Transverse colon (tissue), 4 donors: Measurements from ENCODE around the gene MSI2. TPM values are rescaled to one million over a fixed set of nuclear protein-coding genes. Genes with fewer than 3 reads are reported as not detected.

Experiments used
- DNase-seq: peaks from one replicate; pipeline ENCODE4 v3.0.0-alpha.2; 2019
- H3K27ac ChIP-seq, 4 donors: fragments of 200-600 bp; sonication (generic); 2 replicates each; pipeline ENCODE4 v1.5.1; 2016 to 2018; ENCODE audit warnings: inconsistent platforms in 4 of 4
- H3K27me3 ChIP-seq: fragments of 200-600 bp; sonication (generic); 2 replicates; pipeline ENCODE4 v1.5.1; 2017; ENCODE audit warnings: inconsistent platforms
- H3K36me3 ChIP-seq, 4 donors: fragments of 200-600 bp; sonication (generic); 2 replicates each; pipeline ENCODE4 v1.5.1; 2017 to 2019; ENCODE audit warnings: inconsistent platforms in 4 of 4
- H3K4me1 ChIP-seq, 4 donors: fragments of 200-600 bp; sonication (generic); 2 replicates each; pipeline ENCODE4 v1.5.1; 2017 to 2020; ENCODE audit warnings: inconsistent platforms in 4 of 4
- H3K4me3 ChIP-seq, 4 donors: fragments of 200-600 bp; sonication (generic); 1 replicate in 1 of 4; 2 replicates in 3 of 4; pipeline versions ENCODE4 v1.5.1 to v1.6.1; 2017 to 2019; ENCODE audit warnings: inconsistent platforms in 4 of 4
- H3K9me3 ChIP-seq, 2 donors: fragments of 200-600 bp; sonication (generic); 2 replicates each; pipeline ENCODE4 v1.5.1; 2017 to 2019; ENCODE audit warnings: inconsistent platforms in 2 of 2
- EP300 ChIP-seq: sonication (generic); formaldehyde crosslinking; IDR thresholded peaks from one replicate; pipeline ENCODE4 v1.6.1; 2017; ENCODE audit warnings: antibody characterized with exemption, low read depth
- POLR2A ChIP-seq: fragments of 450-650 bp; IDR thresholded peaks from one replicate; pipeline ENCODE4 v1.6.1; 2016; ENCODE audit warnings: antibody characterized with exemption, mild to moderate bottlenecking, moderate library complexity
- POLR2AphosphoS5 ChIP-seq, 3 donors: sonication (generic); formaldehyde crosslinking; IDR thresholded peaks; one replicate each; pipeline ENCODE4 v1.6.1; 2016; ENCODE audit warnings: antibody characterized with exemption in 3 of 3
- WGBS, 2 donors: methylation state at CpG; one replicate each; pipeline ENCODE4 v1.1.5; 2018; ENCODE audit warnings: low coverage in 1 of 2; 5-methylcytosine and 5-hydroxymethylcytosine counted together
- in situ Hi-C, 4 donors: fragments of 200-750 bp; cut with MboI; loops; one replicate each; pipeline versions ENCODE4 v1.15.0 to v1.15.1; 2017; ENCODE audit warnings: low sequenced_read_pairs in 3 of 4, low pct_ligation_motif_present in 1 of 4, low pct_unique_long_range_greater_than_20kb in 1 of 4
- intact Hi-C: fragments of 100-400 bp; cut with DNase I; formaldehyde crosslinking; loops from one replicate; pipeline ENCODE4 v1.15.1; 2023; ENCODE audit warnings: low total_unique reads
- total RNA-seq, 4 donors: library from RNA; depleted of rRNA; stranded (reverse); fragments of >200 nt; gene quantifications; one replicate each; pipeline ENCODE4 v1.1.0, GENCODE V29; 2016
- TF ChIP-seq, protein P1 (sequence below), 5 experiments: fragments of 200-600 bp in 3 of 5; fragments of 450-650 bp in 2 of 5; sonication (generic) in 3 of 5; IDR thresholded peaks; 1 replicate in 2 of 5; 2 replicates in 3 of 5; pipeline ENCODE4 v1.5.1; 2016 to 2017; ENCODE audit warnings: antibody characterized with exemption in 5 of 5, inconsistent platforms in 3 of 5, mild to moderate bottlenecking in 2 of 5, moderate library complexity in 1 of 5

Gene MSI2
- total RNA-seq, 4 donors from 2014 or later = 20.6 to 36.0 (median 29.3) TPM

DNA sequence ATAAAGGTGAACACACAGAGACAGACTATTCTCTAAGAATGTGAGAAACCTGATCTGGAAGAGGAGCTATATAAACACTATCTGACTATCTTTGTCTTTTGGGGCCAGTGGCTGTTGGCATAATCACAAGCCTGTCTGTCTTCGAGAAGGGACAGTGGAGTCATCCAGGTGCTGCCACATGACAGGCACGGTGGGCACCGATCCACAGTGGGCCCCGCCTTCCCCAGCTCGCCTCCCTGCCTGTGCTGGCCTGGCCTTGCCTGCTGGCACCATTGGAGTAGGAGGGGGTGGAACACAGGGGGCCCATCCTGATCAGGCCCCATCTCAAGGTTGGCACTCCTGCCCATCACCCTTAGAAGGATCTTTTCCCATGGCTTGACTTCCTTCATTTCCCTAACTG lies 376.0 kb downstream of the MSI2 start:
- H3K36me3 ChIP-seq = no peaks in the 10 kb centered on the region
- no peak overlapping the region for H3K27ac ChIP-seq
- no peaks in the 10 kb centered on the region for H3K27me3 ChIP-seq
- DNase-seq = no peak
- H3K4me1 ChIP-seq = no peaks in the 10 kb centered on the region
- H3K4me3 ChIP-seq = no peak overlapping the region
- 95 to 100% methylated on average over 1 to 5 of the region's 5 CpGs for WGBS, 2 donors
- in situ Hi-C loops = no loop called here
- intact Hi-C loops = no loop called here
- no peaks in the 10 kb centered on the region for H3K9me3 ChIP-seq
- TF ChIP-seq POLR2A (no peak), POLR2AphosphoS5 (IDR thresholded peaks at IDR 0.05) (no peak), EP300 (no peak)
- TF ChIP-seq, protein P1, sequence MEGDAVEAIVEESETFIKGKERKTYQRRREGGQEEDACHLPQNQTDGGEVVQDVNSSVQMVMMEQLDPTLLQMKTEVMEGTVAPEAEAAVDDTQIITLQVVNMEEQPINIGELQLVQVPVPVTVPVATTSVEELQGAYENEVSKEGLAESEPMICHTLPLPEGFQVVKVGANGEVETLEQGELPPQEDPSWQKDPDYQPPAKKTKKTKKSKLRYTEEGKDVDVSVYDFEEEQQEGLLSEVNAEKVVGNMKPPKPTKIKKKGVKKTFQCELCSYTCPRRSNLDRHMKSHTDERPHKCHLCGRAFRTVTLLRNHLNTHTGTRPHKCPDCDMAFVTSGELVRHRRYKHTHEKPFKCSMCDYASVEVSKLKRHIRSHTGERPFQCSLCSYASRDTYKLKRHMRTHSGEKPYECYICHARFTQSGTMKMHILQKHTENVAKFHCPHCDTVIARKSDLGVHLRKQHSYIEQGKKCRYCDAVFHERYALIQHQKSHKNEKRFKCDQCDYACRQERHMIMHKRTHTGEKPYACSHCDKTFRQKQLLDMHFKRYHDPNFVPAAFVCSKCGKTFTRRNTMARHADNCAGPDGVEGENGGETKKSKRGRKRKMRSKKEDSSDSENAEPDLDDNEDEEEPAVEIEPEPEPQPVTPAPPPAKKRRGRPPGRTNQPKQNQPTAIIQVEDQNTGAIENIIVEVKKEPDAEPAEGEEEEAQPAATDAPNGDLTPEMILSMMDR (IDR thresholded peaks at IDR 0.05) = no peak

DNA sequence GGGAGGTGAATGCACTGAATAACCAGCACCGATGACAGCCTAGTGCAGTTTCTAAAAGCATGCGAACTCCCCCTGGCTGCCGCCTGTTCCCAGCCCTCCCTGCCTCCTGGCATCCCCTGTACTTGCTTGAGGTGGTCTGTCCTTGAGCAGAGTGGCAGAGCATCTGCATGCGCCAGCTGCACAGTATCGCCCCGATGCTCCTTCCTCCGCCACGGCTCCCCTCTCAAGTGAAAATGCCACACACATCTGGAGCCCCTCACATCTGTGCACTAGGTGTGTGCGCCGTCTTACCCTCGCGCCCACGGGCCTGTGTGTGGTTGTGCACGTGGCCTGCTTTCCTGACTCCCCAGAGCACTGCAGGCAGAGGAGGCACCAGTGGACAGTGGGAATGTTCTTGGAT lies 376.9 kb downstream of the MSI2 start:
- no peak for TF ChIP-seq POLR2AphosphoS5 (IDR thresholded peaks at IDR 0.05)
- TF ChIP-seq, protein P1 (IDR thresholded peaks at IDR 0.05) = no peak
- TF ChIP-seq POLR2A = no peak
- TF ChIP-seq EP300 = no peak
- Histone ChIP-seq H3K27me3 (no peaks in the 10 kb centered on the region), H3K4me1 (no peaks in the 10 kb centered on the region), H3K9me3 (no peaks in the 10 kb centered on the region), H3K27ac (no peak overlapping the region), H3K4me3 (no peak overlapping the region), H3K36me3 (no peaks in the 10 kb centered on the region)
- in situ Hi-C loops (no loop called here), intact Hi-C loops (no loop called here)
- no peak for DNase-seq
- 87% methylated on average over 14 of the region's 14 CpGs; no CpG with 5 or more reads in 1 of the 2 donors for WGBS, 2 donors

DNA sequence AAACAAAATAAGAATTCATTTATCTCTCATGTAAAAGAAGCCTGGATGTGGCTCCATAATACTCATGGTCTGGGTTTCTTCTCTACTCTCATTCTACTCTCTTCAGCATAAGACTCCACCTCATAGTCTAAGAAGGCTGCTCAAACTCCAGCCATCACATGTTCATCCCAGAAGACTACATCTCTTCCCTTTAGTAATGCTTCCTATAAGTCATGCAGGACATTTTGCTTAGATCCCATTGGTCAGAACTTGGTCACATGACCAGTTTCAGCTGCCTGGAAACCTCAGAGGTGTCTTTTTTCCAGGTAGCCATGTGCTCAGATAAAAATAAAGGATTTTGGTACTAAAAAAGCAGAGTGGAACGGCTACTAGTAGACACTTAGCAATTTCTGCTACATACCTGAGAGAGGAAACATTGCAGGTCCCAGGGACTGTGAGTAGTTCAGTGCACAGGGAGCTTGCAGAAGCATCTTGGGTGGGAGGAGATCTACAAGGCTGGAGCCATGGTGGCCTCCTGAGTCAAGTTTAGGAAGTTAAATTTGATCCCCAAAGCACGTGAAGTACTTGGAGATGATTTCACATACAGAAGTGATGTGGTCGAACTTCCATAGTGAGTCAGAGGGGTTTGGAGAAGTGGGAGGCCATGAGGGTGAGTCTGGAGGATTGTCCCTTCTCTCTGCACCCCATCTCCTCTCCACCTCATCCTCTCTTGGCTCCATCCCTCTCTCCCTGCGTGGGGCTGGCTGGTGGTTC lies 378.6 kb downstream of the MSI2 start:
- Histone ChIP-seq H3K27ac (no peak overlapping the region), H3K4me1 (no peaks in the 10 kb centered on the region), H3K4me3 (no peak overlapping the region), H3K36me3 (no peaks in the 10 kb centered on the region), H3K9me3 (no peaks in the 10 kb centered on the region), H3K27me3 (no peaks in the 10 kb centered on the region)
- no peak for DNase-seq
- in situ Hi-C loops (no loop called here), intact Hi-C loops (no loop called here)
- TF ChIP-seq POLR2AphosphoS5 (IDR thresholded peaks at IDR 0.05) = no peak
- TF ChIP-seq, protein P1 (IDR thresholded peaks at IDR 0.05) = no peak
- no peak for TF ChIP-seq EP300
- no peak for TF ChIP-seq POLR2A
- WGBS, 2 donors = 89% methylated on average over 4 of the region's 4 CpGs; no CpG with 5 or more reads in 1 of the 2 donors

DNA sequence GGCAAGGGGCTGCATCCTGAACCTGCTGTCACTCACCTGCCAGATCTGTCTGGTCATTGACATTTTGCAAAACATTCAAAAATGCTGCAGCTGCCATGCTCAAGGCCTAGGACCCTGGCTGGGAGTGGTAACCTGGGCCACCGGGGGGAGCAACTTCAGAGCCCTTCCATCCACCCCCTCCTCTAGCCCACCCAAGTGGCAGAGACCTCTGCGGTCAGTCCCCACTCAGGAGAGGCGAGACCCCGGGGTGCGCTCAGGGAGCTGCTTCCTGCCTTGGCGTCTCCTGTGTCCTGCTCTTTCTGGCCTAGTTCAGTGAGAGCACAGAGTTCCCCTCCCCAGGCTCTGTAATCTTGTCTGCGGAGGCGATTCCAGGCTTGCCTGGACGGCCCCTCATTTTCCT lies 380.0 kb downstream of the MSI2 start:
- Histone ChIP-seq H3K4me1 (no peaks in the 10 kb centered on the region), H3K36me3 (no peaks in the 10 kb centered on the region), H3K9me3 (no peaks in the 10 kb centered on the region), H3K4me3 (no peak overlapping the region), H3K27ac (peak overlapping the region in 1 of 4 donors; percentile 14), H3K27me3 (no peaks in the 10 kb centered on the region)
- no peak for DNase-seq
- in situ Hi-C loops (no loop called here), intact Hi-C loops (no loop called here)
- WGBS, 2 donors = 90% methylated on average over 8 of the region's 9 CpGs; no CpG with 5 or more reads in 1 of the 2 donors
- TF ChIP-seq, protein P1 (IDR thresholded peaks at IDR 0.05) = no peak
- TF ChIP-seq POLR2AphosphoS5 (IDR thresholded peaks at IDR 0.05) (no peak), POLR2A (no peak), EP300 (no peak)
